Measurements from ENCODE around the gene TECTB.

The TECTB gene

DNA sequence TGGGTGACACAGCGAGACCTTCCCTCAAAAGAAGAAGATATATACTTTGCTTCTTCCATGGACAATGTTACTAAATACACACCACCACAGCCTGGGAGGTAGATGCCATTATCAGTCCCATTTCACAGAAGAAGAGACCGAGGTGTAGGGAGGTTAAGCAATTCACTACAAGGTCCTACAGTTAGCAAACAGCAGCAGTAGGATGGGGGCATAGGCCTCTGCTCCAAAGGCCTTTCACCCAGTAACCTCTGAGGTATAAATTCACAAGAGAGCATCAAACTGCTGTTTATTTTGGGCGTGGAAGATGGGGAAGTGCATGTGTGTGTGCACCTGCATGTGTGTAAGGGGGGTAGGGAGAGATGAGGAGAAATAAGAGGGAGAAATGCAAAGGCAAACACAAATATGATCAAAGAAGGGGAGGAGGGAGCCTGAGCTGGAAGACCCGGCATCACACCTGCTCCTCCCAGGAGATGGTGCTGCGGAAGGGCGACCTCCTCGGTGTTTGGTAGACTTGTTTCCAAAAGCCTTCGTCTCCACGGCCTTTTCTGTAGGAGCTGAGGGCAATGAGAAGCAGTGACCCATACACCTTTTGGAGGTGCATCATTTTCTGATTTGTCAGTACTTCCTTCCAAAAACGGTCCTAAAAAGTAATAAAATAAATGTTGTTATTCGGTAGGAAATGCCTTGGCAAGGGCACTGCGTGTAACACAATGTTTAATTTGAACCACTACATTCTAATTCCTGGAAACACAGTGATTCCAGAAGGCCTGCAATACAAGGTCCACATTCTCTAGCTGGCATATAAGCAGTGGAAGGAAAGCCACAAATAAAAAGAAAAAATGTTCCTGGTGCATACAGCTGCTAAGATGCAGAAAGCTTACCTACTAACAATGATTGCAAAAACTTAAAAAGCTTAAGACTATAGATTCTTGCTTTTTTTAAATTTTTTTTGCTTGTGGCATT is 64.8 kb downstream of the TECTB start:
- H3K36me3 ChIP-seq, result no peaks in the 10 kb centered on the region
- TF ChIP-seq, protein P1, sequence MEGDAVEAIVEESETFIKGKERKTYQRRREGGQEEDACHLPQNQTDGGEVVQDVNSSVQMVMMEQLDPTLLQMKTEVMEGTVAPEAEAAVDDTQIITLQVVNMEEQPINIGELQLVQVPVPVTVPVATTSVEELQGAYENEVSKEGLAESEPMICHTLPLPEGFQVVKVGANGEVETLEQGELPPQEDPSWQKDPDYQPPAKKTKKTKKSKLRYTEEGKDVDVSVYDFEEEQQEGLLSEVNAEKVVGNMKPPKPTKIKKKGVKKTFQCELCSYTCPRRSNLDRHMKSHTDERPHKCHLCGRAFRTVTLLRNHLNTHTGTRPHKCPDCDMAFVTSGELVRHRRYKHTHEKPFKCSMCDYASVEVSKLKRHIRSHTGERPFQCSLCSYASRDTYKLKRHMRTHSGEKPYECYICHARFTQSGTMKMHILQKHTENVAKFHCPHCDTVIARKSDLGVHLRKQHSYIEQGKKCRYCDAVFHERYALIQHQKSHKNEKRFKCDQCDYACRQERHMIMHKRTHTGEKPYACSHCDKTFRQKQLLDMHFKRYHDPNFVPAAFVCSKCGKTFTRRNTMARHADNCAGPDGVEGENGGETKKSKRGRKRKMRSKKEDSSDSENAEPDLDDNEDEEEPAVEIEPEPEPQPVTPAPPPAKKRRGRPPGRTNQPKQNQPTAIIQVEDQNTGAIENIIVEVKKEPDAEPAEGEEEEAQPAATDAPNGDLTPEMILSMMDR (IDR thresholded peaks at IDR 0.05; ENCODE audit: low read depth, low read length), result no peak
- DNase-seq, result no peak
- no peak overlapping the region for H3K27ac ChIP-seq
- no peaks in the 10 kb centered on the region for H3K9me3 ChIP-seq (ENCODE audit: severe bottlenecking)
- H3K4me3 ChIP-seq (ENCODE audit: low read depth, low read length), result no peak overlapping the region
- H3K27me3 ChIP-seq (ENCODE audit: insufficient read depth, low read depth, severe bottlenecking), result no peaks in the 10 kb centered on the region

DNA sequence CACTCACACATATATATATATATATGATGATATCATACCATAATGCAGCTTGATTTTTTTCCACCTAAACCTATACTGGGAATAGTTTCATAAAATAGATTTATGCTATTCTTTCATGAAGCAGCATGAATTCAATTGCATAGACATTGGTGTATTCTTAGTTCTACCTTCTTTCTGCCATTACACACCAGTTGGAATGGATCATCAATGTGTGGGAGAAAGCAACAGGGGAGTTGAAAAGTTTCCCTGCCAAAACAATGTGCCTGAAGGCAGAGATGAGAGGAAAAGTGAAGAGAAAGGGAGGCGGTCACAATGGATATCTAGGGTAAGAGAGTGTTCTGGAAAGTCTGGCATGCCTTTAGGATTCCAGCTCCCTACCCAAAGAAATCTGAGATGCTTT is 65.6 kb downstream of the TECTB start:
- Histone ChIP-seq H3K27ac (no peak overlapping the region), H3K4me3 (ENCODE audit: low read depth, low read length) (no peak overlapping the region), H3K9me3 (ENCODE audit: severe bottlenecking) (no peaks in the 10 kb centered on the region), H3K36me3 (no peaks in the 10 kb centered on the region), H3K27me3 (ENCODE audit: insufficient read depth, low read depth, severe bottlenecking) (no peaks in the 10 kb centered on the region)
- TF ChIP-seq, protein P1 (IDR thresholded peaks at IDR 0.05; ENCODE audit: low read depth, low read length), result no peak
- DNase-seq, result no peak

DNA sequence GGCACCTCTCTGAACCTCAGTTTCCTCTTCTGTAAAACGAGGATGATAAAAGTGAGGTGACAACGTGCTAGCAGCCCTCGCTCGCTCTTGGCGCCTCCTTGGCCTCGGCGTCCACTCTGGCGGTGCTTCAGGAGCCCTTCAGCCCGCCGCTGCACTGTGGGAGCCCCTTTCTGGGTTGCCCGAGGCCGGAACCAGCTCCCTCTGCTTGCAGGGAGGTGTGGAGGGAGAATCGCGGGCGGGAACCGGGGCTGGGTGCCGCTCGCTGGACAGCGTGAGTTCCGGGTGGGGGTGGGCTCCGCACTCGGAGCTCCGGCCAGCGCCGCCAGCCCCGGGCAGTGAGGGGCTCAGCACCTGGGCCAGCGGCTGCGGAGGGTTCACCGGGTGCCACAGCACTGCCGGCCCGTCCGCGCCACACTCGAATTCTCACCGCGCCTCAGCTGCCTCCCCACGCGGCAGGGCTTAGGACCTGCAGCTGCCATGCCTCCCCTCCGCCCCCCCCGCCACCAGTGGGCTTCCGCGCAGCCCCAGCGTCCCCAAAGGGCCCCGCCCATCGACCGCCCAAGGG is 66.4 kb downstream of the TECTB start:
- H3K9me3 ChIP-seq (ENCODE audit: severe bottlenecking), result no peaks in the 10 kb centered on the region
- H3K4me3 ChIP-seq (ENCODE audit: low read depth, low read length), result no peak overlapping the region
- TF ChIP-seq, protein P1 (IDR thresholded peaks at IDR 0.05; ENCODE audit: low read depth, low read length), result no peak
- no peak for DNase-seq
- no peaks in the 10 kb centered on the region for H3K27me3 ChIP-seq (ENCODE audit: insufficient read depth, low read depth, severe bottlenecking)
- H3K27ac ChIP-seq, result no peak overlapping the region
- no peaks in the 10 kb centered on the region for H3K36me3 ChIP-seq

DNA sequence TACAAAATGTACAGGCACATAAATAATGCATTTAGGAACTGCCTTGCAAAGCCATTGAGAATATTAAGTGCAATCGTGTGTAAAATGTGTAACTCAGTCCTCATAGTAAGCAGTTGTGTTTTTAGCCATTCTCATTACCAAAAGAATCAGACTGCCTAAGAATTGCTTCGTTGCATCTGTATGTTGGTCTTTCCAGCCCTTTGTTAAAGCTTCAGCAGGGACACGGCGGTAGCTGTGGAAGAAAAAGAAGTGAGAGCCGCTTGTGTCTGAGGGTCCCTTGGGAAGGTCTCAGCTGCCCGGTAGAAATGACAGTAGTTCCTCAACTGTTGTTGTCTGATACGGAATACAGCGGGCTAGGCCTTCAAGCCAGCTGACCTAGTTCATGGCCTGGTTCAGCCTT is 67.9 kb downstream of the TECTB start:
- Histone ChIP-seq H3K36me3 (no peaks in the 10 kb centered on the region), H3K27ac (no peak overlapping the region), H3K9me3 (ENCODE audit: severe bottlenecking) (no peaks in the 10 kb centered on the region), H3K27me3 (ENCODE audit: insufficient read depth, low read depth, severe bottlenecking) (no peaks in the 10 kb centered on the region), H3K4me3 (ENCODE audit: low read depth, low read length) (no peak overlapping the region)
- TF ChIP-seq, protein P1 (IDR thresholded peaks at IDR 0.05; ENCODE audit: low read depth, low read length), result no peak
- DNase-seq, result no peak

DNA sequence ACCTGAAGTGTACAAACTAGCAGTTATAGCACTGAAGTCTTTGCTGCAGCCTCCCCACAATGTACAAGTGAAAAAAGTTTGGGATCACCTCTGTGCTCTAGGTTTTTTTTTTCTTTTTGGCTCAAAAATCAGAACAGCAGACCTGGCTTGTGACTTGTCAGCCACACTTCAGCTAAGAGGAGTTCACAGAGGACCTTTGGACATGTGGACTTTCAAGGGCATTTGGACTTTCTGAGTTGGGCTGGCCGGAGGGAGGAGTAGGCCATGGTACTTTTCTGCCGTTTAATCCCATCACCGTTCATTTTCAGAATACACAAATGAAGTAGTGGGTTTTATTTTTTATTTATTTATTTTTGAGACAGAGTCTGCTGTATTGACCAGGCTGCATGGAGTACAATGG is 68.8 kb downstream of the TECTB start:
- Histone ChIP-seq H3K36me3 (no peaks in the 10 kb centered on the region), H3K9me3 (ENCODE audit: severe bottlenecking) (no peaks in the 10 kb centered on the region), H3K27ac (no peak overlapping the region), H3K4me3 (ENCODE audit: low read depth, low read length) (no peak overlapping the region), H3K27me3 (ENCODE audit: insufficient read depth, low read depth, severe bottlenecking) (no peaks in the 10 kb centered on the region)
- TF ChIP-seq, protein P1 (IDR thresholded peaks at IDR 0.05; ENCODE audit: low read depth, low read length), result no peak
- no peak for DNase-seq

All from WERI-Rb-1 (cell line).